COLO829 (cell line): ENCODE data around the gene CWC15.
"Not testable (repeated sequence)": the region's sequence is repeated elsewhere in the genome, so short reads cannot be mapped to it uniquely, and the experiment has no call there.

ENCODE experiments used
- DNase-seq: peaks from one replicate; pipeline ENCODE4 v3.0.0; 2012; ENCODE audit warnings: low spot score

The CWC15 gene

DNA sequence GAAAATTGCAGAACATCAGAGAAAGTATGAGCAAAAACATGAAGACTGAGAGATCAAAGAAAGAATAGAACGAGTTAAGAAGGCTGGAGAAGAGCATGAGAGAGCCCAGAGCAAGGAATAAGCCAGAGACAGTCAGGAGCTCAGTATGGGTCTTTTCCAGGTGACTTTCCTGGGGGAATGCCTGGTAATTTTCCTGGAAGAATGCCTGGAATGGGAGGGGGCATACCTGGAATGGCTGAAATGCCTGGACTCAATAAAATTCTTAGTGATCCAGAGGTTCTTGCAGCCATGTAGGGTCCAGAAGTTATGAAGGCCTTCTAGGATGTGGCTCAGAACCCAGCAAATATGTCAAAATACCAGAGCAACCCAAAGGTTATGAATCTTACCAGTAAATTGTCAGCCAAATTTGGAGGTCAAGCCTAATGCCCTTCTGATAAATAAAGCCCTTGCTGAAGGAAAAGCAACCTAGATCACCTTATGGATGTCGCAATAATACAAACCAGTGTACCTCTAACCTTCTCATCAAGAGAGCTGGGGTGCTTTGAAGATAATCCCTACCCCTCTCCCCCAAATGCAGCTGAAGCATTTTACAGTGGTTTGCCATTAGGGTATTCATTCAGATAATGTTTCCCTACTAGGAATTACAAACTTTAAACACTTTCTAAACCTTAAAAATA, 59.5 kb downstream of the CWC15 start:
- not testable (repeated sequence) for DNase-seq

DNA sequence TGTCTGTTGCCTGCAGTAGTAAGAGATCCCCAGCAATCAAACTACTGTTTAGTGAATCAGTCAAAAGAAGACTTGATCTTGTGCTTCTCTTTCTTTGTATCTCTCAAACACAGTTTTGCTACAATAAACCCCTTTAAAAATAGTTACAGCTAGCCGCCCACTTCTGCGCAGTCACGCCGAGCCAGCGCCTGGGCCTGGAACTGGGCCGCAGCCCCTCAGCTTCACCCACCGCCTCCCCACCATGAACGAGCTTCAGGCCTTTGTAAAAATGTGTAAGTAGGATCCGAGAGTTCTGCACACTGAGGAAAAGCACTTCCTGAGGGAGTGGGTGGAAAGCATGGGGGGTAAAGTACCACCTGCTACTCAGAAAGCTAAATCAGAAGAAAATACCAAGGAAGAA, 60.5 kb downstream of the CWC15 start:
- DNase-seq, result no peak
